HG03460 (cell line): ENCODE data around the gene FYCO1.

ENCODE experiments used
- ATAC-seq: cut with Tn5 transposase; IDR thresholded peaks from one replicate; pipeline ENCODE4 v1.9.1; 2021; ENCODE audit not compliant: unreplicated experiment

The FYCO1 gene

GRCh38 chr3:45984331-45985312, 11.0 kb downstream of the FYCO1 start:
- no peak for ATAC-seq

DNA sequence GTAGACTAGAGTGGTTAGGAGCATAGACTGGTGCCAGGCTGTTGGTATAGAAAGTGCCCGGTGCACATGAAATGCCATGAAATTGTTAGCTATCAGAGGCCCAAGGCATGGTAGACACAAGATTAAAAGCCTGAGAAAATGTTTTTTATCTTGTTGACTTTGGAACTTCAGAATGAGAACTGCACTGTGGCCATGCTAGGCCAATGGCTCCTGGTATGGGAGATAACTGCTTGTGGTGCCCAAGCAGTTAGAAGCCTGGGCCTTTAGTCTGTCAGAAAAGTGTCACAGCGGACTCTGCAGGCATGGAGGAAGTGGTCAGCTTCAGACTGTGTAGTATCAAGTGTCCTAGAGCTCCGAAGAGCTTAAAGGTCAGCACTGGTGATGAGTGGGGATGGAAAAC, 11.9 kb downstream of the FYCO1 start:
- ATAC-seq: no peak

- ATAC-seq: no peak
Measured at GRCh38 chr3:45981346-45982074, 14.1 kb downstream of the FYCO1 start.

GRCh38 chr3:45980819-45981218, 14.8 kb downstream of the FYCO1 start:
- ATAC-seq: no peak

DNA sequence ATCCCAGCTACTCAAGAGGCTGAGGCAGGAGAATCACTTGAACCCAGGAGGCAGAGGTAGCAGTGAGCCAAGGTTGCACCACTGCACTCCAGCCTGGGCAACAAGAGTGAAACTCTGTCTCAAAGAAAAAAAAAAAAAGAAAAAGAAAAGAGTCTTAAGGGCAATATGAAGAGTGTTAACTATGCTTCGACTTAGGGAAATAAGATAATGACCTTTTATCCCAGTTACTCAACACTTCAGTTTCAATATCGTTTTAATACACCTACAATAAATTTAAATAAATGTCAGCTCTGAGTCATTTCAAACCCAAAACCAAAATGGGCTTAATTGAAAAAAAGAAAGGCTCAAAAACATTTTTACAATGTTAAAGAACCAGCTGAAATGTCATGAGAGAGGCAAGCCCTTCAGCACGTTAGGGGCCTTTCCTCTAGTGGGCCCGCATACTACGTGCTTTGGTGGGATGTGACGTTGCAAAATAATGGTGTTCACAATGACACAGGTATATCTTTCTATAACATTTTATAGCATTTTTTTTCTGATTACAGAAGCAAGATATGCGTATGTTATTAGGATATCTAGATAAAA, 15.3 kb downstream of the FYCO1 start:
- no peak for ATAC-seq

DNA sequence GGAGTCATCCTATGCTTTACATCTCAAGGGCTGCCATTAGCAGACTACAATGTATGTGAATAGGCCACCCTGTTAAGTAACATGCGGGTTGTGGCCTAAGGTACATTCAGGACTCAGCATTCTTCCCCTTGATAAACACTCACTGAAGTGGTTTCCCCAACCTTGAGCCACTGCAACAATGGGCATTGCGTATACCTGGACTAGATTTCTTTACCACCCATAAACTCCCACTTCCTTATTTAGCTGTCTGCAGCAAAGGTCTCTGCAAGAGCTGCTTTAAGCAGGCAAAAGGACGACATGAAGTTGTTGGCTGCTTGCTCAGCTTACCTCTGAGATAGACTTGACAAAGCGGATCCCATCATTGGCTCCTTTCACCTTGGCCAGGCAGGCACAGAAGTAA, 16.2 kb downstream of the FYCO1 start:
- ATAC-seq: no peak

GRCh38 chr3:45978006-45978761, 17.4 kb downstream of the FYCO1 start:
- no peak for ATAC-seq

DNA sequence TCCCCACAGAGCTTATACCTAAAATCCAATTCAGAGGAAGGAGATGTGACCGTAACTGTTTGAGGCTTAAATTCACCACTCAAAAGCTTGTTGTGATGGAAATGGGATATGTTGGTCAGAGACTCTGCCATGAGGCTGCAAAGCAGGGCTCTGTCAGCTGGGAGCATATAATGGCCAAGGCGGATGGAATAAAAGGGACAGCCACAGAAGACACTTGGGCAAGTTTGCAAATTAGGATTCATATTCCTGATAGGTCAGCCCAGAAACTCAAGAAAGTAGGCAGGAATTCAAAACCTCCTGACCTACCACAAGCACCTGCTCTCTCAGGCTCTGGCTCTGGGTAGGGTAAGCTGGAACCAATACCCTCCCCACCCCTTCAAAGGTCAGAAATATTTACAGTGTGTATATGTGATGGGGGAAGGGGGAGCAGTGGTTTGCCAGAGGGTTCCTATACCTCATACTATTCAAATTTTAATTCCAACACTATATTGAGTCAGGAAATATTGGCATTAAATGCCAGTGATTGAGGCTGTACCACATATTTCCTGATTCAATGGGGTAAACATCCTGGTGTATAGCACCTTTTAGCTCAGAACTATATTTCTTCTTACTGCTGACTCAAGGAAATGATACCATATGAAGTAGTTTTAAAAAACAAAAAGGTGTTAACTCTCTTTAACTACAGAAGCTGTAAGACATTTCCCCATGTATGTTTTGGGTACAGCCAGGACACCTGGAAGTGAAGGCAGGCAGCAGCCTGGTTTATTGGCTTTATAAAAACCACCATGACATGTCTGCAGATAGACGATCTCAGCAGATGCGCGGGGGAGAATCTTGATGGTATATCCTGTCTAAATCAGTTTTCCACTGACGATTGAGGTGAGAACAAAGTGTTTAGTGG, 19.2 kb downstream of the FYCO1 start:
- ATAC-seq: no peak

GRCh38 chr3:45975686-45976085, 19.9 kb downstream of the FYCO1 start:
- ATAC-seq: no peak

- no peak for ATAC-seq
Measured at GRCh38 chr3:45974686-45975085, 20.9 kb downstream of the FYCO1 start.

GRCh38 chr3:45972534-45973402, 22.9 kb downstream of the FYCO1 start:
- ATAC-seq: no peak

GRCh38 chr3:45969953-45970352, 25.7 kb downstream of the FYCO1 start:
- no peak for ATAC-seq

DNA sequence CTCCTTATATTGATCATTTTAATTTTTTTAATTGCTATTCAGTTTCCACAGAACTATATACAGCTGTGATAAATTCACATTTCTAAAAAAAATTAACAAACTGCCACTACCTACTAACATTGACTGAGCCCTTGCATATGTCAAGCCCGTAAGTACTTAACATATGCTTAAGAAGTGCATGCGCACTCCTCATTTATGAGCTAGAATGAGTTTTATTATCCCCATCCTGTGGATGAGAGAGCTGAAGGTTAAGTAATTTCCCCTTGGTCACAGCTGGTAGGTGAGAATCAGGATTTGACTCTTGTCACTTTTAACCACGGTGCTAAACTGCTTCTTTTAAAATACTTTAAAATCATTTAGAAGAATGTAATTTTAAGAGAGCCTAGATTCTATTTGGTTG, 26.5 kb downstream of the FYCO1 start:
- ATAC-seq: no peak

- no peak for ATAC-seq
Measured at GRCh38 chr3:45968706-45969105, 26.9 kb downstream of the FYCO1 start.

GRCh38 chr3:45968149-45968548, 27.5 kb downstream of the FYCO1 start:
- no peak for ATAC-seq

- ATAC-seq: no peak
Measured at GRCh38 chr3:45967724-45968123, 27.9 kb downstream of the FYCO1 start.

- no peak for ATAC-seq
Measured at GRCh38 chr3:45966950-45967640, 28.5 kb downstream of the FYCO1 start.

DNA sequence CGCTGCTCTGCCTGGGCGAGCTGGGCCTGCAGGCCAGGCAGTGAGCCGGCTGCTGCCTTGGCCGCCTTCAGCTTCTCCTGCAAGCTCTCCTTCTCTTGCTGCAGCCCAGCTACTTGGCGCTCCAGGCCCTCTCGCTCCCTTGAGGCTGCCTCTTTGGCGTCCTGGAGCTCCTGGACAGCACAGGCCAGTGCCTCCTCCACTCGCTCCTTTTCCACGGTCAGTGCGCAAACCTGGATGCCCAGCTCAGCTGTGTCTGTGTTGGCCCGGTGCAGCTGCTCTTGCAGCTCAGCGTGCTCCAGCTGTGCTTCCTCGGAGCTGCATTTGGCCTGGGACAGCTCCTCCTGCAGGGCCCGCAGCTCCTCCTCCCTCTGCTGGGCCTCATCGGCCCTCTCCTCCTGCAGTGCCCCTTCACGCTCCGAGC, 29.2 kb downstream of the FYCO1 start:
- no peak for ATAC-seq
